ENCODE data around the gene DHCR24.
"Not testable (repeated sequence)": the region's sequence is repeated elsewhere in the genome, so short reads cannot be mapped to it uniquely, and the experiment has no call there.

The DHCR24 gene

GRCh38 chr1:54886724-54887664 is at the start of gene DHCR24:
Gene DHCR24, minus strand, starts transcription at chr1:54887195. Its CDS starts 76 bp downstream, at chr1:54887119.
- FAIRE-seq (peak; percentile 81), DNase-seq (ENCODE audit: extremely low spot score, insufficient read length, low read depth) (peak; percentile 97)

- FAIRE-seq: no peak
- DNase-seq (ENCODE audit: extremely low spot score, insufficient read length, low read depth): no peak
Measured at GRCh38 chr1:54936791-54937190, 49.8 kb upstream of the DHCR24 start.

- no peak for FAIRE-seq
- no peak for DNase-seq (ENCODE audit: extremely low spot score, insufficient read length, low read depth)
Measured at GRCh38 chr1:54934869-54935268, 47.9 kb upstream of the DHCR24 start.

GRCh38 chr1:54934081-54934480 is 47.1 kb upstream of the DHCR24 start:
- FAIRE-seq; DNase-seq (ENCODE audit: extremely low spot score, insufficient read length, low read depth): not testable (repeated sequence)

- DNase-seq (ENCODE audit: extremely low spot score, insufficient read length, low read depth): no peak
- FAIRE-seq: no peak
Measured at GRCh38 chr1:54931275-54931840, 44.4 kb upstream of the DHCR24 start.

GRCh38 chr1:54929700-54930099 is 42.7 kb upstream of the DHCR24 start:
- DNase-seq (ENCODE audit: extremely low spot score, insufficient read length, low read depth): no peak
- no peak for FAIRE-seq

GRCh38 chr1:54928327-54928726 is 41.3 kb upstream of the DHCR24 start:
- DNase-seq (ENCODE audit: extremely low spot score, insufficient read length, low read depth) (no peak), FAIRE-seq (no peak)

- DNase-seq (ENCODE audit: extremely low spot score, insufficient read length, low read depth) (no peak), FAIRE-seq (no peak)
Measured at GRCh38 chr1:54927472-54928240, 40.7 kb upstream of the DHCR24 start.

- FAIRE-seq (no peak), DNase-seq (ENCODE audit: extremely low spot score, insufficient read length, low read depth) (no peak)
Measured at GRCh38 chr1:54926970-54927369, 40.0 kb upstream of the DHCR24 start.

GRCh38 chr1:54922921-54923421 is 36.0 kb upstream of the DHCR24 start:
- DNase-seq (ENCODE audit: extremely low spot score, insufficient read length, low read depth): no peak
- no peak for FAIRE-seq

- FAIRE-seq (peak; percentile 5), DNase-seq (ENCODE audit: extremely low spot score, insufficient read length, low read depth) (no peak)
Measured at GRCh38 chr1:54922040-54922761, 35.2 kb upstream of the DHCR24 start.

GRCh38 chr1:54919367-54920359 is 32.7 kb upstream of the DHCR24 start:
- DNase-seq (ENCODE audit: extremely low spot score, insufficient read length, low read depth): no peak
- no peak for FAIRE-seq

GRCh38 chr1:54911076-54911475 is 24.1 kb upstream of the DHCR24 start:
- DNase-seq (ENCODE audit: extremely low spot score, insufficient read length, low read depth); FAIRE-seq: not testable (repeated sequence)

- no peak for DNase-seq (ENCODE audit: extremely low spot score, insufficient read length, low read depth)
- FAIRE-seq: no peak
Measured at GRCh38 chr1:54906586-54906985, 19.6 kb upstream of the DHCR24 start.

GRCh38 chr1:54904476-54905048 is 17.6 kb upstream of the DHCR24 start:
- FAIRE-seq (no peak), DNase-seq (ENCODE audit: extremely low spot score, insufficient read length, low read depth) (no peak)

- FAIRE-seq (no peak), DNase-seq (ENCODE audit: extremely low spot score, insufficient read length, low read depth) (no peak)
Measured at GRCh38 chr1:54894271-54894670, 7.3 kb upstream of the DHCR24 start.

- DNase-seq (ENCODE audit: extremely low spot score, insufficient read length, low read depth) (no peak), FAIRE-seq (no peak)
Measured at GRCh38 chr1:54892586-54892985, 5.6 kb upstream of the DHCR24 start.

- DNase-seq (ENCODE audit: extremely low spot score, insufficient read length, low read depth) (no peak), FAIRE-seq (no peak)
Measured at GRCh38 chr1:54889132-54889725, 2.2 kb upstream of the DHCR24 start.

Data from GM18507 (cell line).